Liver (tissue), 3 donors: ENCODE measurements around the gene ZNF831.

Experiments used
- JUND ChIP-seq, 2 donors: IDR thresholded peaks; 2 replicates each; pipeline ENCODE4 v1.6.1; 2016; ENCODE audit warnings: antibody characterized with exemption in 2 of 2
- TF ChIP-seq, protein P1 (sequence below): fragments of 150-350 bp; IDR thresholded peaks from 2 replicates; pipeline ENCODE4 v1.5.1; 2017; ENCODE audit warnings: improper control_type of control experiment, low read depth, low read length; ENCODE audit not compliant: missing input control
- donor health status: healthy.
- donor health status: healthy.

DNA sequence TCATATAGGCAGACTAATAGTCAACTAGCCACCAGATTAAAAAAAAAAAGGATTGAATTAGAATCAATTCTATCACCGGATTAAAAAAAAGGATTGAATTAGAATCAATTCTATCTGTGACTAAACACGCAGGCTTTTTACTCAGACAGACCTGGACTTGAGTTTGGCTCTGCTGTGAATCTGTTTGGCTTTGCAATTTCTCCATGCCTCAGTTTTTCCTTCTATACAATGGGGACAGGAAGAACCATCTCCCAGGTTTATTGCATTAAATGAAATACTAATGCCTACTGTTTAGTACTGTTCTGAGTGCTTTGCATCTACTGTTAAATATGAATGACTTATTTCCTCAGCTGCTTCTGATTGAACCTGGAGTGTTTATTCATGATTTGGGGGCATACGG lies 106.8 kb downstream of the ZNF831 start:
- TF ChIP-seq, protein P1, sequence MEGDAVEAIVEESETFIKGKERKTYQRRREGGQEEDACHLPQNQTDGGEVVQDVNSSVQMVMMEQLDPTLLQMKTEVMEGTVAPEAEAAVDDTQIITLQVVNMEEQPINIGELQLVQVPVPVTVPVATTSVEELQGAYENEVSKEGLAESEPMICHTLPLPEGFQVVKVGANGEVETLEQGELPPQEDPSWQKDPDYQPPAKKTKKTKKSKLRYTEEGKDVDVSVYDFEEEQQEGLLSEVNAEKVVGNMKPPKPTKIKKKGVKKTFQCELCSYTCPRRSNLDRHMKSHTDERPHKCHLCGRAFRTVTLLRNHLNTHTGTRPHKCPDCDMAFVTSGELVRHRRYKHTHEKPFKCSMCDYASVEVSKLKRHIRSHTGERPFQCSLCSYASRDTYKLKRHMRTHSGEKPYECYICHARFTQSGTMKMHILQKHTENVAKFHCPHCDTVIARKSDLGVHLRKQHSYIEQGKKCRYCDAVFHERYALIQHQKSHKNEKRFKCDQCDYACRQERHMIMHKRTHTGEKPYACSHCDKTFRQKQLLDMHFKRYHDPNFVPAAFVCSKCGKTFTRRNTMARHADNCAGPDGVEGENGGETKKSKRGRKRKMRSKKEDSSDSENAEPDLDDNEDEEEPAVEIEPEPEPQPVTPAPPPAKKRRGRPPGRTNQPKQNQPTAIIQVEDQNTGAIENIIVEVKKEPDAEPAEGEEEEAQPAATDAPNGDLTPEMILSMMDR = no peak
- TF ChIP-seq JUND (IDR thresholded peaks at IDR 0.05) = no peak
